NOMO-1 treated with dmso at 0.1 percent for 144 hours (cell line): Measurements from ENCODE around the gene COL6A1.

Source experiments
- DNase-seq: peaks from one replicate; lab custom pipeline; 2025; ENCODE audit not compliant: unreplicated experiment; lab: John Stamatoyannopoulos, UW

COL6A1 gene

DNA sequence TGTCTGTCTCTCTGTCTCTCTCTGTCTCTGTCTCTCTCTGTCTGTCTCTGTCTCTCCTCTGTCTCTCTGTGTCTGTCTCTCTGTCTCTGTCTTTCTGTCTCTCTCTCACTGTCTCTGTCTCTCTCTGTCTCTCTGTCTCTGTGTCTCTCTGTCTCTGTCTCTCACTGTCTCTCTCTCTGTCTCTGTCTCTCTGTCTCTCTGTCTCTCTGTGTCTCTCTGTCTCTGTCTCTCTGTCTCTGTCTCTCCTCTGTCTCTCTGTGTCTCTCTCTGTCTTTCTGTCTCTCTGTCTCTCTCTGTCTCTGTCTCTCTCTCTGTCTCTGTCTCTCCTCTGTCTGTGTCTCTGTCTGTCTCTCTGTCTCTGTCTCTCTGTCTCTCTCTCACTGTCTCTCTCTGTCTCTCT is 873 bp upstream of the COL6A1 start:
- DNase-seq = no peak

DNA sequence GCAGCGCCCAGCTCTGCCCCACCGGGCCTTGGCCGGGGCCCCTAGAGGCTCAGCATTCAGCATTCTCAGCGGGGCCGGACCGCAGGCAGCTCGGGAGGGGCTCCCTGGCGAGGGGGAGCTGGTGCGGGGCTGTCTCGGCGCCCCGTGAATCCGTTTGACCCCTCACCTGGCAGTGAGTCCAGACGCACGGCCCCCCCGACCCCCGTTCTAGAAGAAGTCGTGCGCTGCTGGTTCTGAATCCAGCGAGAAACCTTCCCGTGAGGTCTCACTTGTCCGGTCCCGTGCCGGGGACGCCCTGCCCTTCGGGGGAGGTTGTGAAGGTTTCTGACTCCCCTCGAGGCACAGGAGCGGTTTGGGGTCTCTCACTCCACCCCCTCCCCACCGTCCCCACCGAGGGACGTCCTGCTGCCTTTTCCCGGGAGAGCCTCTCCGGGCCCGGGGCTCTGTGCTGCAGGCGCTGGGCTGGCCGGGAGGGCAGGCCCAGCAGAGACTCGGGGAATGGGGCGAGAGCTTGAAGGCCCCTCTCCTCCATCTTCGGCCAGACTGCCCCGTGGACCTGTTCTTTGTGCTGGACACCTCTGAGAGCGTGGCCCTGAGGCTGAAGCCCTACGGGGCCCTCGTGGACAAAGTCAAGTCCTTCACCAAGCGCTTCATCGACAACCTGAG is 655 bp downstream of the COL6A1 start:
- DNase-seq = no peak

DNA sequence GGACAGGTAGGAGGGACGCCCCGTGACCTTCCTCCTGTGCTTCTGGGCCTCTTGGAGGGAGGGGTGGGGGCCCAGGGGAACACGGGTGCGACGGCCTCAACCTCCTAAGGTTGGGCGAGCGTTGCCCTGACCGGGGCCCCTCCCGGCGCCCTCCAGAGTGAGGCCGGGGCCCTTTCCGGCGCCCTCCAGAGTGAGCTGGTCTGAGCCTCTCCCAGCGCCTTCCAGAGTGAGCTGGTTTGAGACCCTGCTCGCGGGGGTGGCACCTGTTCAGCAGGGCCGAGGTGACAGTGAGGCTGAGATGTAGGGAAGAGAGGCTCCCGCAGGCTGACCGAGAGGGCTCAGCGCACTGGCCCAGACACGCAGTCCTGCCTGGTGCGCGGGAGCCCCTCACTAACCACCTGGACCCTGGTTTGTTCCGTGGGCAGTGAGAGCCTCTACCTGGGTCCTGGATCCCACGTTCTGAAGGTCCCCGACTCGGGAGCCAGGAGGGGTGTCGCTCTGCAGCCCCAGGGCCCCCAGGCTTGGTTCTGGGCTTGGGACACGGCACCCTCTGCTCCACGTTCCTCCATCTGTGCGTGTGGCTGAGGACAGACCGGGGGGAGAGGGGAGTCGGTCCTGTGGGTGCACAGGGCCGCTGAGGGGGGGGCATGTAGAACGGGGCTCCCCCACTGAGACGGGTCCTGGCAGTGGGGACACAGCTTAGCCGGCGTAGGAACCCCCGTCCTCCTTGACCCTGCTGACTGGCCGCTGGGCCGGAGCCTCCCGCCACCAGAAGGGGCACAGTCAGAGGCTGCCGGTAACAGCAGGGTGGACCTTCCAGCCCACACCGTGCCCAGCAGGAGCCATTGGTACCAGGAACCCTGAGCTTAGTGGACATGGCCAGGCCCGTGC is 1.4 kb downstream of the COL6A1 start:
- no peak for DNase-seq

DNA sequence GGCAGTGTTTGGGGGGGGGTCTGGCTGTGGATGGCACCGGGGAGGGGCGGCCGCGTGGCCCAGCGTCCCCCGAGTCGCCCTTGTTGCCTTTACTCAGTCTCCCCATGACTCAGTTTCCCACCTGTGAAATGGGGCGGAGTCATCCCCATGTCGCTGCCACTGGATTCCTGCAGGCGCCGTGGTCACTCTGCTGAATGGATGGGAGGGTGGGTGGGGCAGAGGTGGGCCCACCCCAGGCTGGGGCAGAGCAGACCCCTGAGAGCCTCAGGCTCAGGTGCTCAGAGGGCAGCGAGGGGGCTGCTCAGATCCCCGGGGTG is 2.0 kb downstream of the COL6A1 start:
- DNase-seq = no peak

DNA sequence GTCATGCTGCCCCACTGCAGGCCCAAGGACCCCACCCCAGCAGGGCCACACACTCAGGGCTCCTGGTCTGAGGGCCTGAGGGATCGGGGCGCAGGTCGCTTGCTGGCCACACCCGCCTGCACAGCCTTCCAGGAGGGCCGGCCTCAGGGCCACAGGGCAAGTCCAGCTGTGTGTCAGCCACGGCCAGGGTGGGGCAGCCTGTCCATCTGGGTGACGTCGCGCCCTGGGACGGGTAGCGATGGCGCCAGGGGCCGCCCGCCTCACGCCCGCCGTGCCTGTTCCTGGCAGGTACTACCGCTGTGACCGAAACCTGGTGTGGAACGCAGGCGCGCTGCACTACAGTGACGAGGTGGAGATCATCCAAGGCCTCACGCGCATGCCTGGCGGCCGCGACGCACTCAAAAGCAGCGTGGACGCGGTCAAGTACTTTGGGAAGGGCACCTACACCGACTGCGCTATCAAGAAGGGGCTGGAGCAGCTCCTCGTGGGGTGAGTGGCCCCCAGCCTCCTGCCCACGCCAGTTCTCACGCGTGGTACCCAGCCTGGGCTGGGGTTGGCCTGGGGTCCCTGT is 2.5 kb downstream of the COL6A1 start:
- no peak for DNase-seq

DNA sequence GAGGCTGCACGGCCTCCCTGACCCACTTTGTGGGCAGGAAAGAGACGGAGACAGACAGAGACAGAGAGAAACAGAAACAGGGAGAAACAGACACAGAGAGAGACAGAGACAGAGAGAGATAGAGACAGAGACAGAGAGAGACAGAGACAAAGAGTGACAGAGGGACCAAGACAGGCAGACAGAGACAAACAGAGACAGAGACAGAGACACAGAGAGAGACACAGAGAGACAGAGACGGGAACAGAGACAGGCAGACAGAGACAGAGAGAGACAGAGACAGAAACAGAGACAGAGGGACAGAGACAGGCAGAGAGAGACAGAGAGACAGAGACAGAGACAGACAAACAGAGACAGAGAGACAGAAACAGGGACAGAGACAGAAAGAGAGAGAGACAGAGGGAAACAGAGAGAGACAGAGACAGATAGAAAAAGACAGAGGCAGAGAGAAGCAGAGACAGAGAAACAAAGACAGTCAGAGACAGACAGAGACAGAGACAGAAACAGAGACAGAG is 3.1 kb downstream of the COL6A1 start:
- no peak for DNase-seq

DNA sequence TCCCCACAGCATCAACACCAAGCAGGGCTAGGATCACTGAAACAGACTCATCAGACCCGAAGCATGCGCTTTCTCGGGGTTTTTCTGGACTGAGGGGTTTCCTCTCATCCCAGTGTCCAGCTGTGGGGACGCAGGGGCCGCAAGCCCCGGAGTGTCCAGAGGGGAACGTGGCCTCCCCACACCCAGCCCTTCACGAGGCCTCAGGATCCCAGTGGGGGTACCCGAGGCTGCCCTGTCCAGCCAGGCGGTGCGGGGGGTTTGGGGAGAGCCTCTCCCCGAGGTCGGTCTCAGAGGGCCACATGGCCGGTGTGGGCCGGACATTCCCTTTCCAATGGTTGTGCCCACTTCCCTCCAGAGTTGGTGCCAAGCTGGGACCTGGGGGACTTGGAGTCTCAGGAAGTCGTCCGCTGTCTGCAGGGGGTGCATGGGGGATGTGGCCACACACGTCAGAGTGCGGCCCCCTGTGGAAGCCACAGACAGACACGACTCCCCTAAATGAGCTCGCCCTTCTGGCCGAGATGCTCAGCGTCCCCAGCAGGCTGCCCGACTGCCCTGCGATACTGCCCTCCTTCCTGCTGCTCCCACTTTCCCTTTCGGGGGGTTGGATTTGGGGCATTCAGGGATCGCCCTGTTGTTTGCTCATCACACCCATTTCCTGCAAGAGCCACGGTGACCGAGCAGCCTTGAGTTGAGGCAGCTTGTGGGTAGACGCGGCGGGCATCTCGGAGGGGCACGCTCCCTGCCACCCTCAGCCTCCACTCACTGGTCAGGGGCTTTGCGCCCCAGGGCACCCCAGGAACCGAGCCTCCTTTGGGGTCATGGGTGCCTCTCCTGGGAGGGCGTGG is 4.1 kb downstream of the COL6A1 start:
- DNase-seq = no peak

DNA sequence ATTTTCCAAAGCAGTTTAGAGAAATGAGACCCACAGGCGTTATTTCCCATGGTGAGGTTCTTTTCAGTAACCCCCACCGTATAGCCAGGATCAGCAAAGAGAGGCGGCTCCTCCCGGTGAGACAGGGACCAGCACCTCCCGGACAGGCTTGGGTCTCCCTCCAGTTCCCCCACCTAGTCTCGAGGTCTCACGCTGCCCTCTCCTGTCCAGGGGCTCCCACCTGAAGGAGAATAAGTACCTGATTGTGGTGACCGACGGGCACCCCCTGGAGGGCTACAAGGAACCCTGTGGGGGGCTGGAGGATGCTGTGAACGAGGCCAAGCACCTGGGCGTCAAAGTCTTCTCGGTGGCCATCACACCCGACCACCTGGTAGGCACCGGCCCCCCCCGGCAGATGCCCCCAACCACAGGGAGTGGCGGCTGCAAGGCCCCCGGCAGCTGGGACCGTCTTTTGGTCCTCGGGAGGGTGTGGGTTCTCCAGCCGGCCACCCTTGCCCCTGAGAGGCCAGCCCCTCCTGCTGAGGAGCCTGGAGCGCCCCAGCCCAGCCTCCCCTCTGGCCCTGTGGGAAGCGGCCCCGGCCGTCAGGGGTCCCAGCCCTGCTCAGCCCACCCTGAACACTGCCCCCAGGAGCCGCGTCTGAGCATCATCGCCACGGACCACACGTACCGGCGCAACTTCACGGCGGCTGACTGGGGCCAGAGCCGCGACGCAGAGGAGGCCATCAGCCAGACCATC is 4.9 kb downstream of the COL6A1 start:
- DNase-seq = no peak

DNA sequence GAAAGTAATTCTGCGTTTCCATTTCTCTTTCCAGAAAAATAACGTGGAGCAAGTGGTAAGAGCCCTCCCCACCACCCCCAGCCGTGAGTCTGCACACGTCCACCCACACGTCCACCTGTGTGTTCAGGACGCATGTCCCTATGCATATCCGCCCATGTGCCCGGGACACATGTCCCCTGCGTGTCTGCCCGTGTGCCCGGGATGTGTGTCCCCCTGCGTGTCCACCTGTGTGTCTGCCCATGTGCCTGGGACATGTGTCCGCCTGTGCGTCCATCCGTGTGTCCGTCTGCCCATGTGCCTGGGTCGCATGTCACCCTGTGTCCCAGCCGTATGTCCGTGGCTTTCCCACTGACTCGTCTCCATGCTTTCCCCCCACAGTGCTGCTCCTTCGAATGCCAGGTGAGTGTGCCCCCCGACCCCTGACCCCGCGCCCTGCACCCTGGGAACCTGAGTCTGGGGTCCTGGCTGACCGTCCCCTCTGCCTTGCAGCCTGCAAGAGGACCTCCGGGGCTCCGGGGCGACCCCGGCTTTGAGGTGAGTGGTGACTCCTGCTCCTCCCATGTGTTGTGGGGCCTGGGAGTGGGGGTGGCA is 5.6 kb downstream of the COL6A1 start:
- DNase-seq = no peak

DNA sequence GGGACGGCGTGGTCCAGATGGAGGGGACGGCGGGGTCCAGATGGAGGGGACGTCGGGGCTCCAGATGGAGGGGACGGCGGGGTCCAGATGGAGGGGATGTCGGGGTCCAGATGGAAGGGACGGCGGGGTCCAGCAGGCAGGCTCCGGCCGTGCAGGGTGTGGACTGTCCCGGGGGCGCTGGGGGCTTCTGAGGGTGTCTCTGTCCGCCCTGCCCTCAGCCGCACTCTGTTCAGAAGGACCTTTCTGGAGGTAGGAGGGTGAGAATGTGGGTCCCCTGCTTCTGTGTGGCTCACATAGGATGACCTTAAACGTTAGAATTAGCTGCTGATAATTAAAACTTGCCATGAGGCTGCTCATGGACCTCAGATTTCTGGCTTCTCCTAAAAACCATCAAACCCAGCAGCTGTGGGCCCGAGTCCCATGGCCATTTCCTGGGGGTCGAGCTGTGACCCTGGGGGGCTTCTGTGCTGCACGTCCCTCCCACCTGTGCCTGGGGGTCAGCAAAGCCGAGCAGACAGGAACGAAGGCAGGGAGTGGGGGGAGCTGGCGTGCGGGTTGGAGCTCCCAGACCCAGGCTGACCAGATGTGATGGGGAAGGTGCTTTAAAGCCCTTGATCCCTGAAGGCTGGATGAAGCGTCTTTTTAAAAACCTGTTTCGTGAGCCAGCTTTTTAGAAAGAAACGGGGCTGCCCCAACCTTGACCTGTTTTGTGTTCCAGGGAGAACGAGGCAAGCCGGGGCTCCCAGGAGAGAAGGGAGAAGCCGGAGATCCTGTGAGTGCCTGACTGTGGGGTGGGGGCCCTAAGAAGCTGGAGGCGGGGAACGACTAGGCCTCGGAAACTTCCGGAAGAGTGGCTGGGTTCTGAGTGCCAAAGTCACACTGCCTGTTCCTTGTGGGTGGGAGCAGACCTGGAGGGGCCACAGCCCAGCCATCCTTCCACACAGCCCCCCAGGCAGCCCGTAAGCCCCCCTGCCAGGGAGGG is 7.1 kb downstream of the COL6A1 start:
- DNase-seq = no peak

DNA sequence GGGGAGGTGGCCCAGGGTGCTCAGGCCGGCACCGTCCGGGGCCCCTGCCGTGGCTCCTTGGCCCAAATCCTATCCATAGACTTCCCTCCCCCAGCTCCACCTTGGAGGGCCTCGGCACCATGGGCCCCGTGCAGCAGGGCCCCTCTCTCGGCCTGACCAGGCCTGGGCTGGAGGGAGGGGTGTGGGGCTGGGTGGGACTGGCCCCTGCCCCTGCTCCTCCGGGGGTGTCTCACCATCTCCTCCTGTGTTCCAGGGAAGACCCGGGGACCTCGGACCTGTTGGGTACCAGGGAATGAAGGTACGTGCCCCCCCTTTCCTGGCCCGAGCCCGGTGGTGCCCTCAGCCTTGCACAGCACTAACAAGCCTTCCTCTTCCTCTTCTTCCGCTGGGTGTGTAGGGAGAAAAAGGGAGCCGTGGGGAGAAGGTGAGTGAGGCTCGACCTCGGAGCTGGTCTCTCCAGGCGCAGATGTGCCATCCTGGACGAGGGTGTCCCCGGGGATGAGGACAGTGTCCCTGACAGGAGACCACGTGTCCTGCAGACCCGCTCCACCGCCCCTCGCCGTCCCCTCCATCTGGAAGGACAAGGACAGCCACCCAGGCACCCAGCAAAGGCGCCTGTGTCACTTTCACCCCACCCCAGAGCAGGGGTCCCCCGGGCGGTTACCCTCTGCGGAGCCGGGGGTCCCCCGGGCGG is 7.9 kb downstream of the COL6A1 start:
- no peak for DNase-seq

DNA sequence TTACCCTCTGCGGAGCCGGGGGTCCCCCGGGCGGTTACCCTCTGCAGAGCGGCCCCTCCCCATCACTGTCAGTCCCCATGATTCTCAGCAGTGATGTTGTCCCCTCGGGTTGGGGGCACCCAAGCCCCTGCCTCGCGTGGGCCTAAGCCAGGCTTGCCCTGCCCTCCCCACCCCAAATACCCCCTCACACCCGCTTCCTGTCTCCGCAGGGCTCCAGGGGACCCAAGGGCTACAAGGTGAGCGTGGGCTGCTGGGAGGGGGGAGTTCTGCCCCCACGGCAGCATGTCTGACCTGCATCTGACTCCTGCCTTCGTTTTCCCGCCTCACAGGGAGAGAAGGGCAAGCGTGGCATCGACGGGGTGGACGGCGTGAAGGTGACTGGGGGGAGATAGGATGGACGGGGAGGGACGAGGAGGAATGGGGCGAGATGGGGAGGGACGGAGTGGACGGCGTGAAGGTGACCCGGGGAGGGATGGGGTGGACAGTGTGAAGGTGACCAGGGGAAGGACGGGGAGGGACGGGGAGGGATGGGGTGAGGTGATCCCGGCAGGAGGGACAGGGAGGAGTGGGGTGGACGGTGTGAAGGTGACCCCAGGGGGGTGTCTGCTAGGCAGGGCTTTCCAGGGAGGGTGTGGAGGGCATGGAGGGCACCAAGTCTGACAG is 8.6 kb downstream of the COL6A1 start:
- no peak for DNase-seq

DNA sequence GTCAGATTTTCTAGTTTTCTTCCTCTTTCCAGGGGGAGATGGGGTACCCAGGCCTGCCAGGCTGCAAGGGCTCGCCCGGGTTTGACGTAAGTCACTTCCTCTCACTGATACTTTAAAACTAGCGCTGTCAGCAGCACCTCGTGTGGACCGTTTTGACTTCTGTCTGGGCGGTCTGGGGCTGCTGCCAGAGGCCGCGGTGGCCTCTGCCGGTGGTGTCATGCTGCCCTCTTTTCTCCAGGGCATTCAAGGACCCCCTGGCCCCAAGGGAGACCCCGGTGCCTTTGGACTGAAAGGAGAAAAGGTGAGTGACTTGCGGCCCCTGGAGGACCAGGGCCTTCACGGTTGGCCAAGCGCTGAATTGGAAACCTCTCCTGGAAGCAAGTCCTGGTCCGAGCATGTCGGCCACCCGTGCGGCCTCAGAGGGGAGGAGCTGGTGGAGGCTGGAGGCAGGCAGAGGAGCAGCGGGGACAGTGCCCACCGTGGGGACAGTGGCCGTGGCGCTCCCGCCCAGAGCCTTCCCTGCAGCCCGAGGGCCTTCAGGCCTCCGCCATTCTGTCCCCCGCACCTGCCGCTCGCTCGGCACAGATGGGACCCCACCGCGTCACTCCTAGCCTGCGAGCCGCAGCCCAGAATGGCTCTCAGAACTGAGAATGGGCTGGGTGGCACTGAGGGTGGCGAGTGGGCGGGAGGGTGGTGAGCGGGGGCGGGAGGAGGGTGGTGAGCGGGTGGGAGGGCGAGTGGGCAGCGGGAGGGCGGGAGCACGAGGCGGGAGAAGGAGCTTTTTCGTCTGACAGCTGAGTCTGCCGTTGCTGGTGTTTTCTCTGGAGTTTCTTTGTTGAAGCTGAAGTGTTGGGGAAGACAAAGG is 9.4 kb downstream of the COL6A1 start:
- no peak for DNase-seq

DNA sequence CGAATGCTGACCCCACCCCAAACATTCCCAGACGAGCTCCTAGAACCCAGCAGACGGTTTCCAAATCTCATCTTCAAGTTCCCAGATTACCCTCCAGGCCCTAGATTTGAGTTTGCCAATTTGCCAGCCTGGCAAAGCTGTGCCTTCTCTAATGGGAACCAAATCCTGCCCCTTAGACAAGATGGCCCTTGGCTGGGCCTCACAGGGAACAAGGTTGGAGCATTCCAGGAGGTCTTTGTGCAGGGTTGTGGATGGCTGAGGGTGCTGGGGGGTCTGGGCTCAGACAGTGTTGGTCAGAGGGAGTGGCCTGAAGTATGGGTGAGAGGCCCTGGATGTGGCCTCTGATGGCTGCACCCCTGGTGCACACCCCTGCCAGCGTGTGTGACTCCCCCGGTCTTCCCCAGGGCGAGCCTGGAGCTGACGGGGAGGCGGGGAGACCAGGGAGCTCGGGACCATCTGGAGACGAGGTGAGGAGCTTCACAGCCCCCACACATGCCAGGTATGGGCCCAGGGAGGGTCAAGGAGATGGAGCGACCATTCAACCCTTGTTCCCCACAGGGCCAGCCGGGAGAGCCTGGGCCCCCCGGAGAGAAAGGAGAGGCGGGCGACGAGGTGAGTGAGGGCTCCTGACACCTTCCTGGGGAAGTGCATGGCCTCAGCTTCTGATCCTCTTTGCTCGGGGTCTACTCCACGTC is 10.2 kb downstream of the COL6A1 start:
- DNase-seq = no peak

DNA sequence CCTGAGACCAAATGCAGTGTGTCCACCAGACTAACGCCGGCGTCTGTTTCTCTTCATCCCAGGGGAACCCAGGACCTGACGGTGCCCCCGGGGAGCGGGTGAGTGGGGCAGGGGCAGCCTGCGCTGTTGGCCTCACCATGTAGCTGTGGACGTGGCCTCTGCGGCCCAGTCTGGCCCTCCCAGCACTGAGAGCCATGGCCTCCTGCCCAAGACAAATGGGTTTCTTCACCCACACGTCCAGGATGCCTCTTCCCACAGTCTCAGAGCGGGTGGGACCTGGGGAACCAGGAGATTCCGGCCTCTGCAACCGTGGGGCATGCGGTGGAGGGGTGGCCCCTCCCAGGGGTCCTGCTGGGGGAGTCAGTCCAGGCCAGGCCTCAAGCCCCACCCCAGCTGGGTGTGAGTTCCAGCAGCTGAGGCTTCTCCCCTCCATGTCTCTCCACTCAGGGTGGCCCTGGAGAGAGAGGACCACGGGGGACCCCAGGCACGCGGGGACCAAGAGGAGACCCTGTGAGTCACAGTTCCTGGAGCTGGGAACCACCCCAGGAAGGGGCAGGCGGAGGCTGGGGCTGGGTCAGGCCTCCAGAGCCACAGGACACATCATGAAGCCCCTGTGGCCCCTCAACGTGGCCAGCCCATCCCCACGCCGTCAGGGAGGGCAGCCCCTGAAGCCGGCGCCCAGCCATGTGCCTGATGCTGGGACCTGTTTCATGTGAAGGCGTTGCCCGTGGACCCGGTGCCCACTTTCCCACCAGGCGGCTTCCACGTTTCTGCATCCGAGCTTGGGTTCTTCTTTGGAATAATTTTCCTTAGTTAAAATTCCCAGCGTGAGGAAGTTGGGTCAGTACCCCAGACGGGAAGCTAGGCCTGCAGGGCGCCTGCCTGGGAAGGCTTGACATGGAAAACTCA is 11.0 kb downstream of the COL6A1 start:
- no peak for DNase-seq
